H9 (cell line): Measurements from ENCODE around the gene MRM1. TPM values are rescaled to one million over a fixed set of nuclear protein-coding genes. Genes with fewer than 3 reads are reported as not detected.

Experiments used
- DNase-seq: peaks from one replicate; pipeline ENCODE4 v3.0.0-alpha.2; 2017
- H2AFZ ChIP-seq: one replicate; pipeline ENCODE4 v1.6.1; 2013; ENCODE audit warnings: mild to moderate bottlenecking, low read length, control low read depth, moderate library complexity
- H2AK5ac ChIP-seq: 2 replicates; pipeline ENCODE4 v1.6.1; 2013; ENCODE audit warnings: low read length, control low read depth, mixed read lengths; ENCODE audit not compliant: insufficient read length
- H2BK120ac ChIP-seq: one replicate; pipeline ENCODE4 v1.6.1; 2013; ENCODE audit warnings: low read depth, mild to moderate bottlenecking, low read length, control low read depth, inconsistent platforms; ENCODE audit not compliant: poor library complexity, severe bottlenecking
- H2BK12ac ChIP-seq: 2 replicates; pipeline ENCODE4 v1.6.1; 2013; ENCODE audit warnings: low read length, control low read depth, mixed read lengths, low read depth; ENCODE audit not compliant: insufficient read length
- H2BK15ac ChIP-seq: 2 replicates; pipeline ENCODE4 v1.6.1; 2013; ENCODE audit warnings: low read depth, low read length, control low read depth
- H2BK20ac ChIP-seq: one replicate; pipeline ENCODE4 v1.6.1; 2013; ENCODE audit warnings: low read depth, mild to moderate bottlenecking, low read length, control low read depth, inconsistent platforms; ENCODE audit not compliant: poor library complexity, severe bottlenecking
- H2BK5ac ChIP-seq: 2 replicates; pipeline ENCODE4 v1.6.1; 2013; ENCODE audit warnings: low read length, control low read depth, mixed read lengths; ENCODE audit not compliant: insufficient read length
- H3K14ac ChIP-seq: 2 replicates; pipeline ENCODE4 v1.6.1; 2013; ENCODE audit warnings: low read length, control low read depth; ENCODE audit not compliant: insufficient read depth
- H3K18ac ChIP-seq: 2 replicates; pipeline ENCODE4 v1.6.1; 2013; ENCODE audit warnings: low read depth, mild to moderate bottlenecking, mixed read lengths, low read length, control low read depth; ENCODE audit not compliant: insufficient read length
- H3K23ac ChIP-seq: 2 replicates; pipeline ENCODE4 v1.6.1; 2013; ENCODE audit warnings: low read length, control low read depth, mixed read lengths, low read depth; ENCODE audit not compliant: insufficient read length
- H3K23me2 ChIP-seq: 2 replicates; pipeline ENCODE4 v1.6.1; 2013; ENCODE audit warnings: low read depth, mild to moderate bottlenecking, mixed read lengths, low read length, control low read depth; ENCODE audit not compliant: insufficient read length, poor library complexity, severe bottlenecking
- H3K27ac ChIP-seq: 2 replicates; pipeline ENCODE4 v1.5.1; 2013; ENCODE audit warnings: low read length, control low read depth, mixed read lengths, low read depth; ENCODE audit not compliant: insufficient read length
- H3K27me3 ChIP-seq: 2 replicates; pipeline ENCODE4 v1.6.1; 2013; ENCODE audit warnings: low read length, control low read depth, inconsistent platforms; ENCODE audit not compliant: insufficient read depth
- H3K4ac ChIP-seq: 2 replicates; pipeline ENCODE4 v1.6.1; 2013; ENCODE audit warnings: low read depth, mild to moderate bottlenecking, control low read depth, inconsistent platforms, low read length, moderate library complexity
- H3K4me1 ChIP-seq: 2 replicates; pipeline ENCODE4 v1.6.1; 2013; ENCODE audit warnings: low read length, control low read depth, inconsistent platforms; ENCODE audit not compliant: insufficient read depth
- H3K4me2 ChIP-seq: 2 replicates; pipeline ENCODE4 v1.6.1; 2013; ENCODE audit warnings: low read length, control low read depth, mixed read lengths; ENCODE audit not compliant: insufficient read length, insufficient read depth
- H3K56ac ChIP-seq: 2 replicates; pipeline ENCODE4 v1.6.1; 2013; ENCODE audit warnings: low read depth, mild to moderate bottlenecking, mixed read lengths, low read length, control low read depth; ENCODE audit not compliant: insufficient read length
- H3K79me1 ChIP-seq: 2 replicates; pipeline ENCODE4 v1.6.1; 2013; ENCODE audit warnings: low read depth, mild to moderate bottlenecking, moderate library complexity, low read length, control low read depth, inconsistent platforms; ENCODE audit not compliant: insufficient read depth, poor library complexity, severe bottlenecking
- H3K79me2 ChIP-seq: 2 replicates; pipeline ENCODE4 v1.6.1; 2013; ENCODE audit warnings: low read length, control low read depth, inconsistent platforms; ENCODE audit not compliant: insufficient read depth
- H3K9ac ChIP-seq: 2 replicates; pipeline ENCODE4 v1.6.1; 2013; ENCODE audit warnings: low read length, control low read depth, mixed read lengths; ENCODE audit not compliant: insufficient read length; ENCODE audit errors: extremely low read depth
- H3K9me3 ChIP-seq: one replicate; pipeline ENCODE4 v1.6.1; 2013; ENCODE audit warnings: low read depth, low read length, inconsistent platforms; ENCODE audit not compliant: control insufficient read depth
- H3T11ph ChIP-seq: one replicate; pipeline ENCODE4 v1.6.1; 2013; ENCODE audit warnings: mild to moderate bottlenecking, low read length, control low read depth, inconsistent platforms
- H4K20me1 ChIP-seq: one replicate; pipeline ENCODE4 v1.6.1; 2013; ENCODE audit not compliant: control insufficient read depth, insufficient read length, insufficient read depth
- H4K5ac ChIP-seq: 2 replicates; pipeline ENCODE4 v1.6.1; 2013; ENCODE audit warnings: low read depth, mild to moderate bottlenecking, mixed read lengths, low read length, control low read depth; ENCODE audit not compliant: insufficient read length
- H4K8ac ChIP-seq: replicated peaks from 2 replicates; pipeline ENCODE4 v1.6.1; 2013; ENCODE audit warnings: low read length, control low read depth, mixed read lengths, low read depth; ENCODE audit not compliant: insufficient read length
- H4K91ac ChIP-seq: 2 replicates; pipeline ENCODE4 v1.6.1; 2013; ENCODE audit warnings: low read depth, mild to moderate bottlenecking, moderate library complexity, mixed read lengths, low read length, control low read depth; ENCODE audit not compliant: insufficient read length
- H3K27ac Mint-ChIP-seq, 3 experiments: 2 replicates in 2 of 3; 3 replicates in 1 of 3; pipeline ENCODE4 v1.8.0; 2020 to 2021; ENCODE audit warnings: mixed read lengths in 3 of 3, mild to moderate bottlenecking in 1 of 3, moderate library complexity in 1 of 3
- H3K27me3 Mint-ChIP-seq: 2 replicates; pipeline ENCODE4 v1.8.0; 2021; ENCODE audit warnings: low read depth, mild to moderate bottlenecking, moderate library complexity, mixed read lengths
- H3K36me3 Mint-ChIP-seq, 3 experiments: 2 replicates in 2 of 3; 3 replicates in 1 of 3; pipeline ENCODE4 v1.8.0; 2020 to 2021; ENCODE audit warnings: low read depth in 3 of 3, mixed read lengths in 3 of 3; ENCODE audit not compliant: insufficient read depth in 1 of 3
- H3K4me1 Mint-ChIP-seq, 2 experiments: 2 replicates each; pipeline ENCODE4 v1.8.0; 2020; ENCODE audit warnings: mixed read lengths in 2 of 2
- H3K4me3 Mint-ChIP-seq, 2 experiments: 2 replicates in 1 of 2; 3 replicates in 1 of 2; pipeline ENCODE4 v1.8.0; 2020 to 2021; ENCODE audit warnings: mild to moderate bottlenecking in 2 of 2, mixed read lengths in 2 of 2, moderate library complexity in 1 of 2
- H3K9me3 Mint-ChIP-seq, 2 experiments: 2 replicates in 1 of 2; 3 replicates in 1 of 2; pipeline ENCODE4 v1.8.0; 2020; ENCODE audit warnings: mild to moderate bottlenecking in 2 of 2, mixed read lengths in 2 of 2, moderate library complexity in 1 of 2
- WGBS: extraction: QIAGEN DNeasy Blood & Tissue Kit; methylation state at CpG from one replicate; pipeline ENCODE4 v1.1.7; 2013; ENCODE audit warnings: missing lambda C conversion rate, low lambda C conversion rate, mixed read lengths; ENCODE audit not compliant: insufficient read length; ENCODE audit errors: extremely low coverage; 5-methylcytosine and 5-hydroxymethylcytosine counted together
- total RNA-seq: library from RNA; stranded (reverse); gene quantifications from 2 replicates; pipeline ENCODE4 v1.2.1, GENCODE V29; 2021
- TF ChIP-seq, protein P1 (sequence below): fragments of 200-600 bp; sonication (generic); conservative IDR thresholded peaks from 3 replicates; pipeline ENCODE4 v1.8.0; 2021; ENCODE audit warnings: antibody characterized with exemption, mild to moderate bottlenecking

MRM1 gene
- total RNA-seq, 1 experiment from 2014 or later, result 10.3 TPM

DNA sequence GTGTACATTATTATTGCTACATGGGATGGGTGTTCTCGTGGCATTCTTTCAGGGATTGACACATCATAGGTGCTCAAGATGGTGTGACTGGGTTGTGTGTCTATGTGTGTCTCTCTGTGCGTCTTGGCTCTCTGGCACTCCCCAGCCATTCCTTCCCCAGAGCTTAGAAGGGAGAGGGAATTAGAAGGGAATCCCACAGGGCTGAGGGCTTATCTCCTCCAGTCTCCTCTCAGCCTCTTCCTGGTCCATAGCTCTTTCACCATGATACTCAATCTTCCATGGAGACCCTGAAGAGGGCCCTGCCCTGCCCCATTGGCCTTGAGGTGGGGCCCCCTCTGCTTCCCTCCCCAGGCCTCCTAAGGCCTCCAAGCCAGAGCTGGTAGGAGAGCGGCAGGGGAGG is 52.0 kb downstream of the MRM1 start:
- Histone ChIP-seq H3K27ac (no peak overlapping the region), H2BK15ac (no peak overlapping the region)
- peaks cover 40% of the 10 kb centered on the region for H3K27me3 Mint-ChIP-seq

More for the DNA sequence above, 52.0 kb downstream of the MRM1 start:
- Histone ChIP-seq H3K14ac (no peak overlapping the region), H2AK5ac (no peak overlapping the region), H2BK5ac (no peak overlapping the region), H4K5ac (no peak overlapping the region), H2BK20ac (no peak overlapping the region), H3K4me1 (peaks cover 4% of the 10 kb centered on the region; the same call in 1 of the 2 replicates), H3T11ph (no peak overlapping the region), H2AFZ (no peak overlapping the region), H3K23ac (no peak overlapping the region), H3K9ac (no peak overlapping the region), H3K79me1 (no peaks in the 10 kb centered on the region), H4K91ac (no peak overlapping the region), H3K4ac (no peak overlapping the region), H3K56ac (no peak overlapping the region), H3K9me3 (no peaks in the 10 kb centered on the region), H4K20me1 (no peaks in the 10 kb centered on the region), H4K8ac (no peak overlapping the region), H2BK12ac (no peak overlapping the region), H2BK120ac (no peak overlapping the region), H3K18ac (no peak overlapping the region), H3K79me2 (no peaks in the 10 kb centered on the region), H3K4me2 (no peak overlapping the region), H3K27me3 (no peaks in the 10 kb centered on the region; the same call in 1 of the 2 replicates), H3K23me2 (peaks cover 3% of the 10 kb centered on the region)
- Mint-ChIP-seq H3K9me3 (no peaks in the 10 kb centered on the region; a peak in 1 of 5 replicates), H3K4me1 (peaks cover 28 to 45% of the 10 kb centered on the region in 2 experiments), H3K36me3 (no peaks in the 10 kb centered on the region), H3K27ac (no peak overlapping the region), H3K4me3 (no peak overlapping the region)
- no CpG with 5 or more reads among the region's 3 CpGs for WGBS
- TF ChIP-seq, protein P1, sequence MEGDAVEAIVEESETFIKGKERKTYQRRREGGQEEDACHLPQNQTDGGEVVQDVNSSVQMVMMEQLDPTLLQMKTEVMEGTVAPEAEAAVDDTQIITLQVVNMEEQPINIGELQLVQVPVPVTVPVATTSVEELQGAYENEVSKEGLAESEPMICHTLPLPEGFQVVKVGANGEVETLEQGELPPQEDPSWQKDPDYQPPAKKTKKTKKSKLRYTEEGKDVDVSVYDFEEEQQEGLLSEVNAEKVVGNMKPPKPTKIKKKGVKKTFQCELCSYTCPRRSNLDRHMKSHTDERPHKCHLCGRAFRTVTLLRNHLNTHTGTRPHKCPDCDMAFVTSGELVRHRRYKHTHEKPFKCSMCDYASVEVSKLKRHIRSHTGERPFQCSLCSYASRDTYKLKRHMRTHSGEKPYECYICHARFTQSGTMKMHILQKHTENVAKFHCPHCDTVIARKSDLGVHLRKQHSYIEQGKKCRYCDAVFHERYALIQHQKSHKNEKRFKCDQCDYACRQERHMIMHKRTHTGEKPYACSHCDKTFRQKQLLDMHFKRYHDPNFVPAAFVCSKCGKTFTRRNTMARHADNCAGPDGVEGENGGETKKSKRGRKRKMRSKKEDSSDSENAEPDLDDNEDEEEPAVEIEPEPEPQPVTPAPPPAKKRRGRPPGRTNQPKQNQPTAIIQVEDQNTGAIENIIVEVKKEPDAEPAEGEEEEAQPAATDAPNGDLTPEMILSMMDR, result no peak
- no peak for DNase-seq
